Endothelial cell of umbilical vein (primary cell): Measurements from ENCODE around the gene HECTD4. TPM values are rescaled to one million over a fixed set of nuclear protein-coding genes. Genes with fewer than 3 reads are reported as not detected.

Experiments
- BruUV-seq: library from RNA; stranded (reverse); fragments of 400-500 nt; replicated peaks from 2 replicates; lab custom pipeline; 2021; lab: Mats Ljungman, UMichigan
- CTCF ChIA-PET: fragments of 300-600, 350-600 bp; sonication (Branson Sonifier 250); formaldehyde crosslinking; loops from one replicate; lab custom pipeline; 2021; ENCODE audit warnings: antibody characterized with exemption, inconsistent platforms; lab: Charles Lee
- POLR2A ChIA-PET: fragments of 300-600, 350-600 bp; sonication (Branson Sonifier 250); formaldehyde crosslinking; loops from one replicate; lab custom pipeline; 2021; ENCODE audit warnings: antibody characterized with exemption, inconsistent platforms; lab: Charles Lee
- DNase-seq: peaks from one replicate; pipeline ENCODE4 v3.0.0-alpha.2; 2011; ENCODE audit warnings: low read depth, low spot score
- FAIRE-seq: peaks from 2 replicates; lab custom pipeline; 2011; peaks lifted over from hg19 to GRCh38; lab: Jason Lieb, UNC
- H2AFZ ChIP-seq: 2 replicates; pipeline ENCODE4 v1.6.0; 2012; ENCODE audit warnings: low read depth, low read length, control low read depth, inconsistent platforms
- H3K27ac ChIP-seq: 2 replicates; pipeline ENCODE4 v1.5.1; 2011; ENCODE audit warnings: low read depth, mild to moderate bottlenecking, control low read depth, low read length, moderate library complexity; ENCODE audit not compliant: insufficient read depth
- H3K27me3 ChIP-seq, 2 experiments: 2 replicates each; pipeline versions ENCODE4 v1.6.0 to v1.6.1; 2011; ENCODE audit warnings: low read length in 2 of 2, mixed read lengths in 1 of 2; ENCODE audit not compliant: control insufficient read depth in 2 of 2, insufficient read depth in 2 of 2
- H3K36me3 ChIP-seq, 2 experiments: 2 replicates in 1 of 2; 3 replicates in 1 of 2; pipeline ENCODE4 v1.5.1; 2011; ENCODE audit warnings: low read length in 2 of 2, mild to moderate bottlenecking in 1 of 2, moderate library complexity in 1 of 2; ENCODE audit not compliant: control insufficient read depth in 2 of 2, insufficient read depth in 2 of 2; ENCODE audit errors: extremely low read depth in 1 of 2
- H3K4me1 ChIP-seq: 3 replicates; pipeline ENCODE4 v1.5.1; 2011; ENCODE audit warnings: mild to moderate bottlenecking, low read length; ENCODE audit not compliant: control insufficient read depth, insufficient read depth; ENCODE audit errors: extremely low read depth
- H3K4me2 ChIP-seq: 2 replicates; pipeline ENCODE4 v1.6.1; 2011; ENCODE audit warnings: low read length, control low read depth, mixed read lengths; ENCODE audit not compliant: insufficient read depth
- H3K4me3 ChIP-seq, 3 experiments: fragments of 200-600 bp in 1 of 3; sonication (generic), shearing (Covaris generic) in 1 of 3; replicated peaks in 1 of 3; 2 replicates each; pipeline ENCODE4 v1.5.1; 2011 to 2016; ENCODE audit warnings: control low read depth in 3 of 3, low read length in 3 of 3, mild to moderate bottlenecking in 2 of 3, inconsistent platforms in 1 of 3, low read depth in 1 of 3, moderate library complexity in 1 of 3; ENCODE audit not compliant: insufficient read depth in 1 of 3
- H3K79me2 ChIP-seq: 2 replicates; pipeline ENCODE4 v1.6.0; 2012; ENCODE audit warnings: low read length, inconsistent platforms; ENCODE audit not compliant: control insufficient read depth, insufficient read depth
- H3K9ac ChIP-seq: replicated peaks from 2 replicates; pipeline ENCODE3; 2011; ENCODE audit warnings: low read length, control low read depth; ENCODE audit not compliant: insufficient read depth; ENCODE audit errors: extremely low read depth
- H3K9me1 ChIP-seq: replicated peaks from 3 replicates; pipeline ENCODE4 v1.6.0; 2011; ENCODE audit warnings: mild to moderate bottlenecking, low read length; ENCODE audit not compliant: control insufficient read depth, insufficient read depth; ENCODE audit errors: extremely low read depth
- H3K9me3 ChIP-seq: replicated peaks from 2 replicates; pipeline ENCODE4 v1.5.1; 2012; ENCODE audit warnings: low read length, inconsistent platforms; ENCODE audit not compliant: control insufficient read depth, insufficient read depth
- H4K20me1 ChIP-seq: replicated peaks from 2 replicates; pipeline ENCODE3; 2011; ENCODE audit warnings: mild to moderate bottlenecking, low read length; ENCODE audit not compliant: control insufficient read depth, insufficient read depth; ENCODE audit errors: extremely low read depth
- CTCF ChIP-seq, 2 donors: IDR thresholded peaks; 1 replicate in 1 of 2; 2 replicates in 1 of 2; pipeline ENCODE4 v1.5.1; 2011; ENCODE audit warnings: low read length in 2 of 2, mild to moderate bottlenecking in 2 of 2, moderate library complexity in 2 of 2, control low read depth in 1 of 2, inconsistent platforms in 1 of 2, low read depth in 1 of 2; ENCODE audit not compliant: insufficient read depth in 1 of 2; ENCODE audit errors: extremely low read depth in 1 of 2
- EZH2 ChIP-seq: IDR thresholded peaks from 2 replicates; pipeline ENCODE4 v1.6.1; 2012; ENCODE audit warnings: borderline replicate concordance, low read depth, mild to moderate bottlenecking, moderate library complexity, low read length, inconsistent platforms; ENCODE audit not compliant: severe bottlenecking
- FOS ChIP-seq: IDR thresholded peaks from 2 replicates; pipeline ENCODE4 v1.6.1; 2011; ENCODE audit warnings: mild to moderate bottlenecking, low read length, moderate library complexity, borderline replicate concordance; ENCODE audit not compliant: insufficient read depth
- GATA2 ChIP-seq: IDR thresholded peaks from 2 replicates; pipeline ENCODE4 v1.7.0; 2011; ENCODE audit warnings: low read depth, mild to moderate bottlenecking, moderate library complexity, mixed read lengths, low read length; ENCODE audit not compliant: insufficient read length, insufficient read depth
- JUN ChIP-seq: IDR thresholded peaks from 2 replicates; pipeline ENCODE4 v1.6.1; 2011; ENCODE audit warnings: borderline replicate concordance, low read depth; ENCODE audit not compliant: insufficient read length, insufficient read depth
- MYC ChIP-seq: IDR thresholded peaks from one replicate; pipeline ENCODE4 v1.6.1; 2011; ENCODE audit warnings: mild to moderate bottlenecking, low read depth, low read length
- POLR2A ChIP-seq: IDR thresholded peaks from 2 replicates; pipeline ENCODE4 v1.6.1; 2012; ENCODE audit warnings: low read depth, mild to moderate bottlenecking, control low read depth, low read length
- POLR2AphosphoS5 ChIP-seq: IDR thresholded peaks from 2 replicates; pipeline ENCODE4 v1.6.1; 2012; ENCODE audit warnings: low read depth, mild to moderate bottlenecking, control low read depth, low read length, moderate library complexity; ENCODE audit not compliant: insufficient read depth
- dilution Hi-C: fragments of 300-500 bp; cut with MboI; formaldehyde crosslinking; loops from one replicate; pipeline ENCODE4 v1.15.0; 2019; ENCODE audit warnings: low sequenced_read_pairs; ENCODE audit not compliant: extremely low pct_ligation_motif_present
- intact Hi-C: fragments of 100-400 bp; cut with micrococcal nuclease; formaldehyde crosslinking; loops from one replicate; pipeline ENCODE4 v1.10.0; 2022
- polyA plus RNA-seq, 4 experiments: library from polyadenylated mRNA; depleted of rRNA in 3 of 4; stranded (reverse) in 3 of 4; unstranded in 1 of 4; fragments of >200 nt; gene quantifications; 2 replicates each; pipeline versions ENCODE4 v1.2.1 to v1.2.3, GENCODE V29; 2011 to 2012; ENCODE audit warnings: missing spikeins in 1 of 4
- total RNA-seq: library from RNA; stranded (reverse); gene quantifications from 2 replicates; pipeline ENCODE4 v1.2.3, GENCODE V29; 2021

The HECTD4 gene
- total and polyA plus RNA-seq, 2 donors (not counting 3 experiments of a cell fraction or from before 2014, with no cell fraction given) = 9.7 to 47.7 TPM

DNA sequence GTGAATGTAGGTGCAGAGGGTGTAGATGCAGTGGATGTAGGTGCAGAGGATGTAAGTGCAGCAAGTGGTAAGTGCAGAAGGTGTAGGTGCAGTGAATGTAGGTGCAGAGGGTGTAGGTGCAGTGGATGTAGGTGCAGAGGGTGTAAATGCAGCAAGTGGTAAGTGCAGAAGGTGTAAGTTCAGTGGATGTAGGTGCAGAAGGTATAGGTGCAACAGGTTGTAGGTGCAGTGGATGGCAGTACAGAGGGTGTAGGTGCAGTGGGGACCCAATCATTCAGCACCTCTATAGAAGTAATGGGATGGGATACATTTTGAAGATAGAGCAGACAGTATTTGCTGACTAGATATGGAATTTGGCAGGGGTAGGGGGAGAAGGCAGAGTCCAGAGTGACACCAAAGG, 85.0 kb downstream of the HECTD4 start:
- no TSS peak for BruUV-seq
- no peak for FAIRE-seq
- no peaks in the 10 kb centered on the region for H4K20me1 ChIP-seq
- no peak for DNase-seq
- H3K9me1 ChIP-seq = no peaks in the 10 kb centered on the region
- no peaks in the 10 kb centered on the region for H3K9me3 ChIP-seq
- TF ChIP-seq POLR2AphosphoS5 (no peak), CTCF (IDR thresholded peaks at IDR 0.05; ENCODE audit: extremely low read depth in 1 of 2, insufficient read depth in 1 of 2, low read depth in 1 of 2, low read length in 2 of 2) (no peak), JUN (no peak), FOS (no peak), EZH2 (no peak), POLR2A (no peak)
- no peak overlapping the region for H3K4me2 ChIP-seq
- H3K27me3 ChIP-seq = no peaks in the 10 kb centered on the region
- ChIA-PET POLR2A (no interaction called here), CTCF (no interaction called here)
- intact Hi-C loops = no loop called here
- no peaks in the 10 kb centered on the region for H3K4me1 ChIP-seq
- peaks cover 0 to 4% of the 10 kb centered on the region in 2 experiments for H3K36me3 ChIP-seq
- H3K9ac ChIP-seq = no peak overlapping the region
- dilution Hi-C loops = no loop called here
- H3K4me3 ChIP-seq = no peak overlapping the region
- H2AFZ ChIP-seq = no peak overlapping the region
- no peak overlapping the region for H3K27ac ChIP-seq
- H3K79me2 ChIP-seq = no peaks in the 10 kb centered on the region

DNA sequence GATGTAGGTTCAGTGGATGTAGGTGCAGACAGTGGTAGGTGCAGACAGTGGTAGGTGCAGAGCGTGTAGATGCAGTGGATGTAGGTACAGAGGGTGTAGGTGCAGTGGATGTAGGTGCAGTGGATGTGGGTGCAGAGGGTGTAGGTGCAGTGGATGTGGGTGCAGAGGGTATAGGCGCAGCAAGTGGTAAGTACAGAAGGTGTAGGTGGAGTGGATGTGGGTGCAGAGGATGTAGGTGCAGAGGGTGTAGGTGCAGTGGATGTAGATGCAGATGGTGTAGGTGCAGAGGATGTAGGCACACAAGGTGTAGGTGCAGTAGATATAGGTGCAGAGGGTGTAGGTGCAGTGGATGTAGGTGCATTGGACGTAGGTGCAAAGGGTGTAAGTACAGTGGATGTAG, 86.0 kb downstream of the HECTD4 start:
- Histone ChIP-seq H3K4me3 (no peak overlapping the region), H3K27me3 (no peaks in the 10 kb centered on the region), H4K20me1 (no peaks in the 10 kb centered on the region), H3K9me1 (no peaks in the 10 kb centered on the region), H3K79me2 (no peaks in the 10 kb centered on the region), H3K9ac (no peak overlapping the region), H2AFZ (no peak overlapping the region), H3K4me1 (no peaks in the 10 kb centered on the region), H3K4me2 (no peak overlapping the region), H3K27ac (no peak overlapping the region), H3K36me3 (peaks cover 0 to 4% of the 10 kb centered on the region in 2 experiments), H3K9me3 (no peaks in the 10 kb centered on the region)
- TF ChIP-seq POLR2A (no peak), EZH2 (no peak), GATA2 (no peak), CTCF (IDR thresholded peaks at IDR 0.05; ENCODE audit: extremely low read depth in 1 of 2, insufficient read depth in 1 of 2, low read depth in 1 of 2, low read length in 2 of 2) (no peak), POLR2AphosphoS5 (no peak), FOS (no peak), MYC (no peak)
- dilution Hi-C loops (no loop called here), intact Hi-C loops (no loop called here)
- DNase-seq (no peak), FAIRE-seq (no peak)
- BruUV-seq = no TSS peak
- ChIA-PET POLR2A (no interaction called here), CTCF (no interaction called here)
